Astrocyte (in vitro differentiated cells and primary cell): ENCODE results near the gene SPOCK1.

Source experiments
- EZH2 ChIP-seq: IDR thresholded peaks from 2 replicates; pipeline ENCODE4 v1.6.1; 2012; ENCODE audit warnings: mild to moderate bottlenecking, low read length, inconsistent platforms; ENCODE audit not compliant: insufficient read depth
- TF ChIP-seq, protein P1 (sequence below): IDR thresholded peaks from 2 replicates; pipeline ENCODE4 v1.5.1; 2011; ENCODE audit warnings: low read depth, mild to moderate bottlenecking, inconsistent platforms, low read length, moderate library complexity; ENCODE audit not compliant: insufficient read depth

DNA sequence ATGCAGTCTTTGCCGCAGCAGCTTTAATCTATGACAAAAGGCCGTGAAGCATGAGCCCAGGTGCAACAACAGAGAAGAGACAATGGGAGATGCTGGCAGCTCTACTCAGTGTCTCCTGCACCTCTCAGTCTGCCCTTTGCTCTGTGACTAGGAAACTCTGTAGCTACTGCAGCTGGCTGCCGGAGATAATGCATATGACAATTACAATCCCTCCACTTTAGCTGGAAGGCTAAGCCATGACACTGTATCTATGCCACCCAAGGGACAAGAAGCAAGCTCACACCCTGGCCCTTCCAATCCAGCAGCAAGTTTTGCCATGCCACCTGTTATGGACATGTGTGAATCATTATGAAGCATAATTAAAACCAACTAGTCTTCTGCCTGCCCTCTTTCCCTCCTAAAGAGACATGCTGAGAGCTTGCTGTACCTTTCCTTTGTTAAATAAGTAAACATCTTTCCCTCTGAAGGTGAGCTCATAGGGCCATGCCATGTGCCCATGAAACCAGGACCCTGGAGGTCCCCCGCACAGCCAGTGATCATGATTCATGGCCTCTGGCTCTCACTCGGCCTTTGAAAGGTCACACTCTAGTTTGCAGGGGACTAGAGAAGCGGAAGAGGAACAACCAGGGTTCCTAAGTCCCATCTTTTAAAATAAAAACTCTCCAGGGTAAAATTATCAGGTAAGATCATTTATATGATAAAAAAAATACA is 219.4 kb downstream of the SPOCK1 start:
- TF ChIP-seq, protein P1, sequence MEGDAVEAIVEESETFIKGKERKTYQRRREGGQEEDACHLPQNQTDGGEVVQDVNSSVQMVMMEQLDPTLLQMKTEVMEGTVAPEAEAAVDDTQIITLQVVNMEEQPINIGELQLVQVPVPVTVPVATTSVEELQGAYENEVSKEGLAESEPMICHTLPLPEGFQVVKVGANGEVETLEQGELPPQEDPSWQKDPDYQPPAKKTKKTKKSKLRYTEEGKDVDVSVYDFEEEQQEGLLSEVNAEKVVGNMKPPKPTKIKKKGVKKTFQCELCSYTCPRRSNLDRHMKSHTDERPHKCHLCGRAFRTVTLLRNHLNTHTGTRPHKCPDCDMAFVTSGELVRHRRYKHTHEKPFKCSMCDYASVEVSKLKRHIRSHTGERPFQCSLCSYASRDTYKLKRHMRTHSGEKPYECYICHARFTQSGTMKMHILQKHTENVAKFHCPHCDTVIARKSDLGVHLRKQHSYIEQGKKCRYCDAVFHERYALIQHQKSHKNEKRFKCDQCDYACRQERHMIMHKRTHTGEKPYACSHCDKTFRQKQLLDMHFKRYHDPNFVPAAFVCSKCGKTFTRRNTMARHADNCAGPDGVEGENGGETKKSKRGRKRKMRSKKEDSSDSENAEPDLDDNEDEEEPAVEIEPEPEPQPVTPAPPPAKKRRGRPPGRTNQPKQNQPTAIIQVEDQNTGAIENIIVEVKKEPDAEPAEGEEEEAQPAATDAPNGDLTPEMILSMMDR, result no peak
- TF ChIP-seq EZH2, result no peak
